GM19240 (cell line): ENCODE measurements around the gene VAMP5.

ENCODE experiments used
- DNase-seq: peaks from one replicate; pipeline ENCODE4 v3.0.0; 2011; ENCODE audit warnings: low spot score; ENCODE audit not compliant: insufficient read length

VAMP5 gene

GRCh38 chr2:85631316-85631715 lies 47.1 kb downstream of the VAMP5 start:
- no peak for DNase-seq

DNA sequence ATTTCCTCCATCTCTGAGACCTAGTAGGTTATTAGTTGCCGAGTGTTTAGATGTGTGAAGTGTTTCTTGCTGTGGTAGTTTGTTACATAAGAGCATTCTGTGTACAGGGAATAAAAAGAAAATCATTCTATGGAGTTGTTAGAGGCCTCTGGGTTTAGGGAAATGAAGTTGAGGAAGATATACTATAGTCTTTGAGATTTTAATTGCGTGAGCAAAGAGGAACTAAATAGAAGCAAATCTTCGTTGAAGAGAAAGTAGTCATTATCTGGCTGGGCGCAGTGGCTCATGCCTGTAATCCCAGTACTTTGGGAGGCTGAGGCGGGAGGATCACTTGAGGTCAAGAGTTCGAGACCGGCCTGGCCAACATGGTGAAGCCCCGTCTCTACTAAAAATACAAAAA lies 50.8 kb downstream of the VAMP5 start:
- no peak for DNase-seq

DNA sequence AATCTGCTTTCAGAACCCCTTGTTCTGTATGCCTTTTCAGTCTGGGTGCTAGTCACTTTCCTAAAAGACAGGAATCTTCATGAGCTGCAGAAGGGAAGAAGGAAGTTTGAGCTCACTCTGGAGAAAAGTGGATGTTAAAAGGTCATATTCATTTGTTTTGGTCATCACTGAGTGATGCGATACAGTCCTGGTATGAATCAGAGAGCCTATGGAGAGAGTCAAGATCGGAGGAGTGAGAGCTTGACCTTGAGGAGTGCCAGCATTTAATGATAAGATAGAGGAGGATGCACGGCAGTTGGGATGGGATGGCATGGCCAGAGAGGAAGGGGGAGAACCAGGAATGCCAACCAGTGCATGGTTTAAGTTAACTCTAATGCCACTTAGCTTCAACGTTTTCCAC lies 51.4 kb downstream of the VAMP5 start:
- DNase-seq = no peak

- DNase-seq = no peak
Measured at GRCh38 chr2:85642725-85643124, 58.5 kb downstream of the VAMP5 start.
